Heart right ventricle (tissue), 16 donors: ENCODE data around the gene TAAR8. TPM values are rescaled to one million over a fixed set of nuclear protein-coding genes. Genes with fewer than 3 reads are reported as not detected.
"Not testable (repeated sequence)": the region's sequence is repeated elsewhere in the genome, so short reads cannot be mapped to it uniquely, and the experiment has no call there.

Experiments used
- ATAC-seq, 8 donors: fragments of 200-7000 bp; cut with Tn5 transposase; one replicate each; pipeline ENCODE4 v1.9.1; 2020; ENCODE audit warnings: mild to moderate bottlenecking in 8 of 8, moderate library complexity in 8 of 8, moderate number of reproducible peaks in 1 of 8
- DNase-seq, 2 donors: peaks; one replicate each; pipeline ENCODE4 v3.0.0-alpha.2; 2020
- H3K27ac ChIP-seq, 10 donors: fragments of 200-600 bp; sonication (generic) in 2 of 10; one replicate each; pipeline versions ENCODE4 v1.5.0 to v1.8.0; 2020 to 2022; ENCODE audit warnings: mild to moderate bottlenecking in 3 of 10
- H3K27me3 ChIP-seq, 7 donors: fragments of 200-600 bp; one replicate each; pipeline ENCODE4 v1.8.0; 2021 to 2022; ENCODE audit warnings: mild to moderate bottlenecking in 2 of 7
- H3K36me3 ChIP-seq, 9 donors: fragments of 200-600 bp; sonication (generic) in 1 of 9; one replicate each; pipeline versions ENCODE4 v1.5.0 to v1.8.0; 2020 to 2022; ENCODE audit warnings: mild to moderate bottlenecking in 2 of 9
- H3K4me1 ChIP-seq, 9 donors: fragments of 200-600 bp; sonication (generic) in 1 of 9; one replicate each; pipeline versions ENCODE4 v1.5.0 to v1.8.0; 2020 to 2022; ENCODE audit warnings: mild to moderate bottlenecking in 4 of 9
- H3K4me3 ChIP-seq, 10 donors: fragments of 200-600 bp; sonication (generic) in 2 of 10; one replicate each; pipeline versions ENCODE4 v1.5.0 to v1.8.0; 2020 to 2022; ENCODE audit warnings: mild to moderate bottlenecking in 7 of 10, moderate library complexity in 2 of 10
- H3K9me3 ChIP-seq, 11 donors: fragments of 200-600 bp in 10 of 11; sonication (generic) in 2 of 11; one replicate each; pipeline versions ENCODE4 v1.5.0 to v1.8.0; 2013 to 2022; ENCODE audit warnings: mild to moderate bottlenecking in 2 of 11, control low read depth in 1 of 11, moderate library complexity in 1 of 11
- WGBS, 2 donors: extraction: QIAGEN DNeasy Blood & Tissue Kit; methylation state at CpG; one replicate each; pipeline ENCODE4 v1.1.7; 2013; ENCODE audit warnings: inconsistent platforms in 1 of 2; 5-methylcytosine and 5-hydroxymethylcytosine counted together
- intact Hi-C, 10 donors: fragments of 100-400 bp; cut with DNase I; formaldehyde crosslinking; loops; one replicate each; pipeline versions ENCODE4 v1.11.1 to v1.14.2; 2022
- polyA plus RNA-seq, 2 donors: library from polyadenylated mRNA; stranded (reverse); fragments of 200-250 nt; gene quantifications; one replicate each; pipeline ENCODE4 v1.2.3, GENCODE V29; 2013
- total RNA-seq, 10 donors: library from RNA; stranded (reverse); fragmentation: NEBNext Ultra II Directional in 3 of 10; extraction: Animal tissue kit (Norgen Biotek cat#: 25700) in 3 of 10; gene quantifications; one replicate each; pipeline versions ENCODE4 v1.2.1 to v1.2.4, GENCODE V29; 2021 to 2023
- TF ChIP-seq, protein P1 (sequence below), 9 donors: fragments of 200-600 bp; sonication (generic) in 2 of 9; IDR thresholded peaks; one replicate each; pipeline versions ENCODE4 v1.5.0 to v1.8.0; 2021 to 2022; ENCODE audit warnings: antibody characterized with exemption in 9 of 9, mild to moderate bottlenecking in 5 of 9, moderate library complexity in 1 of 9
- donor health status: Arrhythmogenic right ventricular cardiomyopathy.
- donor health status: ischemic (EF 13 %, LVEDD 7.1; RV severe dilation, severe dysfunction).
- donor health status: healthy with polysubstance abuse.
- donor health status: DM: no; HTN: yes; CAD: no.
- donor health status: DM: no; HTN: no; CAD: no.
- donor health status: ischemic (EF 25% LVEDD 6.9; RV normal size, moderate dysfunction).
- donor health status: ischemic (EF 25% LVEDD 5.7; RV mildly dilated, moderate dysfunction).
- donor health status: healthy.
- donor health status: DM: yes; HTN: yes; CAD: no.
- donor health status: Ischemic cardiomyopathy.
- donor health status: ischemic (EF 35%, LVEDD 5.7; RV mildly dilated, moderate dysfunction).
- donor health status: nonischemic (EF 11% LVEDD 7.7; RV severe dilation, severe dysfunction).
- donor health status: DM: yes; HTN: yes; CAD: no.
- donor health status: PGD.
- donor health status: ischemic (EF 29% LVEDD 5.4; RV normal size, mild dysfunction).
- donor health status: nonischemic (EF 23%, LVEDD 6.1; RV moderate dilation, normal function).

TAAR8 gene
- total and polyA plus RNA-seq, 12 donors = not detected

DNA sequence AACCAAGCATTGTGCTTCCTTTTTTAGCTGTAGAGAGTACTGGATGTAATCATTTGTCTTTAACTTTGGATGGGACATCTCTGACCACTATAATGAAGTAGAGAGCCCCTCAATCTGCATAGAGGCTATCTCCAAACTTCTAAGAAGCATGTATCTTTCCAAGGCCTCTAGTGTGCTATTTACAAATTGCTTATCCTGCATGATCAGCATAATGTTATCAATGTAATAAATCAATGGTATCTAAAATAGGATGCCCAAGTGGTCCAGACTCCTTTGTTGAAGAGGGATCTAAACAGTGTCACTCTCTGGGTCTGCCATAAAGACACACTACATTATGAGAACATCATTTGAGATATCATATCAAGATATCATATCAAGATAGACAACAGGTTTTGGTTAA is 7.6 kb upstream of the TAAR8 start:
- no peak for DNase-seq
- Histone ChIP-seq H3K27ac (no peak overlapping the region), H3K4me1 (no peaks in the 10 kb centered on the region), H3K4me3 (no peak overlapping the region), H3K36me3 (no peaks in the 10 kb centered on the region), H3K9me3 (no peaks in the 10 kb centered on the region), H3K27me3 (peaks cover 0 to 41% (median 19%) of the 10 kb centered on the region in 7 donors)
- intact Hi-C loops = no loop called here
- TF ChIP-seq, protein P1, sequence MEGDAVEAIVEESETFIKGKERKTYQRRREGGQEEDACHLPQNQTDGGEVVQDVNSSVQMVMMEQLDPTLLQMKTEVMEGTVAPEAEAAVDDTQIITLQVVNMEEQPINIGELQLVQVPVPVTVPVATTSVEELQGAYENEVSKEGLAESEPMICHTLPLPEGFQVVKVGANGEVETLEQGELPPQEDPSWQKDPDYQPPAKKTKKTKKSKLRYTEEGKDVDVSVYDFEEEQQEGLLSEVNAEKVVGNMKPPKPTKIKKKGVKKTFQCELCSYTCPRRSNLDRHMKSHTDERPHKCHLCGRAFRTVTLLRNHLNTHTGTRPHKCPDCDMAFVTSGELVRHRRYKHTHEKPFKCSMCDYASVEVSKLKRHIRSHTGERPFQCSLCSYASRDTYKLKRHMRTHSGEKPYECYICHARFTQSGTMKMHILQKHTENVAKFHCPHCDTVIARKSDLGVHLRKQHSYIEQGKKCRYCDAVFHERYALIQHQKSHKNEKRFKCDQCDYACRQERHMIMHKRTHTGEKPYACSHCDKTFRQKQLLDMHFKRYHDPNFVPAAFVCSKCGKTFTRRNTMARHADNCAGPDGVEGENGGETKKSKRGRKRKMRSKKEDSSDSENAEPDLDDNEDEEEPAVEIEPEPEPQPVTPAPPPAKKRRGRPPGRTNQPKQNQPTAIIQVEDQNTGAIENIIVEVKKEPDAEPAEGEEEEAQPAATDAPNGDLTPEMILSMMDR (IDR thresholded peaks at IDR 0.05) = no peak
- no peak for ATAC-seq

DNA sequence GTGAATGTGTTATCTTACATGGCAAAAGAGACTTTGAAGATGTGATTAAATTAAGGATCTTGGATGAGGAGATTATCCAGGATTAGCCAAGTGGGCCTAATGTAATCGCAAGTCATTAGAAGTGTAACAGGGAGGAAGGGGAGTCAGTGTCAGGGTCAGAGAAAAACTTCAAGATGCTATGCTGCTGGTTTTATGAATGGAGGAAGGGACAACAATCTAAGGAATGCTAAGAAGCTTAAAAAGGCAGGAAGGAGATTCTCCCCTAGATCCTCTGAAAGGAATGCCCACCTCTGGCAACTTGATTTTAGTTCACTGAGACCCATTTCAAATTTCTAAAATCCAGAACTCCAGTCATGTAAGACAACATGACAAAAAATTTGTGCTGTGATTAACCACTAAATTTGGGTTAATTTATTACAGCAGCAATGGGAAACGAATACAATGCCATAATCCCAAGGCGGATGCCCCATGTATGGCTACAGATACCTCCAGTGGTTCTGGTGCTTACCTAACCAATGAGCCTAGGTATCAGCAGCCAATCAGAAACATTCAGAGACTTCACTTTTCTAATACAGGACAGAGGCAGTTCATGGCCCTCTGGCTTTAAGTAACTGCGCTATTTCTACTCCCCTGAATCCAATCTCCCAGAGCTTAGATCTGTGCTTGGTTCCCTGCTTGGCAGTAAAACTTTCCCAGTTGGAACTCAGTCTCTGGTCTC is 3.6 kb upstream of the TAAR8 start:
- ATAC-seq (no peak), DNase-seq (no peak)
- no peaks in the 10 kb centered on the region for H3K4me1 ChIP-seq
- TF ChIP-seq, protein P1 (IDR thresholded peaks at IDR 0.05) = no peak
- peaks cover 0 to 27% (median 7%) of the 10 kb centered on the region in 7 donors for H3K27me3 ChIP-seq
- WGBS, 2 donors = 83 to 88% methylated on average over 4 of the region's 4 CpGs
- H3K4me3 ChIP-seq = no peak overlapping the region
- H3K36me3 ChIP-seq = no peaks in the 10 kb centered on the region
- H3K27ac ChIP-seq = no peak overlapping the region
- intact Hi-C loops = no loop called here
- no peaks in the 10 kb centered on the region for H3K9me3 ChIP-seq

DNA sequence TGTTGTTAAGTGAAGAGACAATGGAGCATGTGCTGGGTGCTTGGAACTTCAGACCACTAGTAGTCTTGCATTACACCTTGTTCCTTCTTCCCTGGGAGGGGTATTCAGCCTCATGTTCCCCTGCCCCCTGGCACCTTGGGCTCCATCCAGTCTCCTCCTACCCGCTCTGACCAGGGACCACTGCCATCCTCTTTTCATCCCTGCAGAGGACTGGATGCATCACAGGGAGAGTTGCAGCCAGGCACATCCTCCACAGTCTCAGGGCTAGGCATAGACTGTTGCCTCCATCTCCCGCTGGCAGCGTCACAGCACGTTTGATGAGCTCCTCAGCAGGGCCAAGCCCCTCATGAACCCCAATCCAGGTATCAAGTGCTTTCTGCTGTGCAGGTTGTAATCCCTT is 1.3 kb upstream of the TAAR8 start:
- no peaks in the 10 kb centered on the region for H3K4me1 ChIP-seq
- DNase-seq (no peak), ATAC-seq (no peak)
- intact Hi-C loops = no loop called here
- no peaks in the 10 kb centered on the region for H3K9me3 ChIP-seq
- no peaks in the 10 kb centered on the region for H3K36me3 ChIP-seq
- no peak overlapping the region for H3K4me3 ChIP-seq
- H3K27ac ChIP-seq = no peak overlapping the region
- TF ChIP-seq, protein P1 (IDR thresholded peaks at IDR 0.05) = no peak
- H3K27me3 ChIP-seq = peaks cover 0 to 31% (median 18%) of the 10 kb centered on the region in 7 donors
- 74 to 76% methylated on average over 4 of the region's 4 CpGs for WGBS, 2 donors

DNA sequence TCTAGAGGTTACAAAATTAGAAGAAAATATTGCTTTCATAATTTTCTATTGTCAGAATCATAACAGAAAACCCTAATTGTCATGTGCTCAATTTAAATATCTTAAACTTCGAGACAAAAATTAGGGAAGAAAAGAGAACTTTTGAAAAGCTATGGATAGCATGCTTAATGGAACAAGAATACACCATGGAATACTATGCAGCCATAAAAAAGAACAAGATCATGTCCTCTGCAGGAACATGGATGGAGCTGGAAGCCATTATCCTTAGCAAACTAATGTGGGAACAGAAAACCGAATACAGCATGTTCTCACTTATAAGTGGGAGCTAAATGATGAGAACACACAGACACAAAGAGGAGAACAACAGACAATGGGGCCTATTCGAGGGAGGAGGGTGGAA is 7.6 kb downstream of the TAAR8 start:
- ATAC-seq, H3K4me1 ChIP-seq, H3K4me3 ChIP-seq, H3K27ac ChIP-seq, H3K9me3 ChIP-seq, DNase-seq, H3K36me3 ChIP-seq: not testable (repeated sequence)
- intact Hi-C loops = loop anchor here in 1 of 10 donors (5.0 kb wide), 1 partner anchor 1623 kb away; no protein-coding TSS in a partner anchor
- 71 to 73% methylated on average over 3 of the region's 3 CpGs for WGBS, 2 donors
- peaks cover 0 to 55% (median 12%) of the 10 kb centered on the region in 7 donors for H3K27me3 ChIP-seq

DNA sequence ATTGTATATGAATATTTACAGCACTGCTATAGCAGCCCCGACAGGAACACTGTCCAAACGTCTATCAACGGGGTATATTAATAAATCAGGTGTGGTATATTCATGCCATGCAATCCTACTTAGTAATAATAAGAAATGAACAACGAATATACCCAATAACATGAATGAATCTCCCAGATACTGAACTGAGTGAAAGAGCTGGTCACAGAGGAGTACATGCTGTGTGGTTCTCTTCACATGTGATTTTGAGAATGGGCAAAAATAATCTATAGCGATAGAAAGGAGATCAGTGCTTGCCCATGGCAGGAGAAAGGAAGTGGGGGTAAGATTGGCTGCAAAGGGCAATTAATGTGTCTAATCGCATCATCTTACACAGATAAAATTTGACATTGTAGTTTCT is 13.9 kb downstream of the TAAR8 start:
- no peaks in the 10 kb centered on the region for H3K4me1 ChIP-seq
- TF ChIP-seq, protein P1 (IDR thresholded peaks at IDR 0.05) = no peak
- H3K9me3 ChIP-seq = no peaks in the 10 kb centered on the region
- H3K27ac ChIP-seq = no peak overlapping the region
- DNase-seq (no peak), ATAC-seq (no peak)
- no peak overlapping the region for H3K4me3 ChIP-seq
- WGBS, 2 donors = 78 to 81% methylated on average over 6 of the region's 6 CpGs
- H3K36me3 ChIP-seq = no peaks in the 10 kb centered on the region
- intact Hi-C loops = no loop called here
- H3K27me3 ChIP-seq = peaks cover 0 to 62% (median 13%) of the 10 kb centered on the region in 7 donors
